Measurements from ENCODE around the gene NAP1L3.
A peak's percentile ranks its signal among the peaks of the same experiment; 100 is the strongest.

The NAP1L3 gene, protein sequence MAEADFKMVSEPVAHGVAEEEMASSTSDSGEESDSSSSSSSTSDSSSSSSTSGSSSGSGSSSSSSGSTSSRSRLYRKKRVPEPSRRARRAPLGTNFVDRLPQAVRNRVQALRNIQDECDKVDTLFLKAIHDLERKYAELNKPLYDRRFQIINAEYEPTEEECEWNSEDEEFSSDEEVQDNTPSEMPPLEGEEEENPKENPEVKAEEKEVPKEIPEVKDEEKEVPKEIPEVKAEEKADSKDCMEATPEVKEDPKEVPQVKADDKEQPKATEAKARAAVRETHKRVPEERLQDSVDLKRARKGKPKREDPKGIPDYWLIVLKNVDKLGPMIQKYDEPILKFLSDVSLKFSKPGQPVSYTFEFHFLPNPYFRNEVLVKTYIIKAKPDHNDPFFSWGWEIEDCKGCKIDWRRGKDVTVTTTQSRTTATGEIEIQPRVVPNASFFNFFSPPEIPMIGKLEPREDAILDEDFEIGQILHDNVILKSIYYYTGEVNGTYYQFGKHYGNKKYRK

DNA sequence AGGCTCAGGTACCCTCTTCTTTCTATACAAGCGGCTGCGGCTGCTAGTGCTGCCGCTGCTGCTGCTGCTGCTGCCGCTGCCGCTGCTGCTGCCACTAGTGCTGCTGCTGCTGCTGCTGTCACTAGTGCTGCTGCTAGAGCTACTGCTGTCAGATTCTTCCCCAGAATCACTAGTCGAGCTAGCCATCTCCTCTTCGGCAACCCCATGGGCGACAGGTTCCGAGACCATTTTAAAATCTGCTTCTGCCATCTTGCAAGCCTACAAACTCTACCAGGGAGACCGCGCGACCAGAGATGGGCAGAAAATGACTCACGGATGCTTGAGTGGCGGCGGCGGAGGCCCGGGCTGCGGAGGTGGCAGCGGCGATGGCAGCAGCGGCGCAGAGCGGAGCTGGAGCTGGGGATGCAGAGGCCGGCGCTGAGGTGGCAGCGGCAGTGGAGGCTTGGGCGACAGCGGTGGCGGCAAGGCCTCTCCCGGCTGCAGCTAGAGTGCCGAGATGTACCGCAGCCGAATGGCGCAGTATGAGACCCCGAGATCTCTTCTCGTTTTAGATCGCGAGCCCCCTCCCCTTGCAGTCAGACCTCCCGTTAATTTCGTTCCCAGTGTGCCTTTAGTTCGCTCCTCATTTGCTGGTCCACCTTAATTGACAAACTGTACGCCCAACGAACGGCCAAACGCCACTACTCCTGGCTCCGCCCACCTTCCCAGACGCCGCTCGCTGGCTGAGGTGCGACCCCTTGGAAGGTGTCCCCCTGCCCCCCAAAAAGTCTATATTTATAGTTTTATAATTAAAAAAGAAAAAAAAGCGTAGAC lies at the start of gene NAP1L3:
NAP1L3 (minus strand) TSS at position 523 of the 813 bp plus-strand sequence; CDS start at position 249, 274 bp downstream.
- peak; percentile 74 for DNase-seq (ENCODE audit: low spot score)

DNA sequence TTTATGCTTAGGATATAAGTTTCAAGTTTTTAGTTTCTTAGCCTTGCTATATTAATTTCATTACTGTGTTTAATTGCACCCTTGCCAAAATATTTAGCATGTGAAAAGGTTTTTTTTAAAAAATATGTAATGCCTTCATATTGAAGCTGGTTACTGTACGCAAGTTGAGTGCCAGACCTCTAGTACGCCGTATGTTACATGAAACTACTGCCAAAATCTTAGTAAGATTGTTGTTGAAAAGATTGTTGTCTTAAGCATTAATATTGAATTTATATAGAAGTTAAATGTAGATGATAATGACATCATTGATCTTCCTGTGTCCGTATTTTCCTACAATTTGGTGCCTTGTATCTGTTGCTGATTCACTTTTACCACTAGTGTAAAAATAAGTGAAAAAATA lies 37.7 kb upstream of the NAP1L3 start:
- no peak for DNase-seq (ENCODE audit: low spot score)

DNA sequence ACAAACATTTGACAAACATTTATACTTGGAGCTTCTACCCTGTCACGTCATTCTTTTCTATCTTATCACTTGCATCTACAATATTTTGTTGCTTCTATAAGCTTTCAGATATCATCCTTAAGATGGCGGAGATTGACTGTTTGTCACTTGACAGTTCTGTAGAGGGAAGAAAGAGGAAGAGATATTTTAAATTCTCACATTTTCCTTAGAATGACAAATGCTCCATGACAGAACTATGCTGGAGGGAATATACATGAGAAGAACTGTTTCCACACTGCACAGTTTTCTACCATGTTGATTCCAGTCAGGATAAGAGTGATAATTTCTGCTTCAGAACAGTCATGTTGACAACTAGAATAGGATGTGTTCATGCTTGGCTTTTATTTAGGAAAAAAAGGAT lies 30.3 kb upstream of the NAP1L3 start:
- no peak for DNase-seq (ENCODE audit: low spot score)

DNA sequence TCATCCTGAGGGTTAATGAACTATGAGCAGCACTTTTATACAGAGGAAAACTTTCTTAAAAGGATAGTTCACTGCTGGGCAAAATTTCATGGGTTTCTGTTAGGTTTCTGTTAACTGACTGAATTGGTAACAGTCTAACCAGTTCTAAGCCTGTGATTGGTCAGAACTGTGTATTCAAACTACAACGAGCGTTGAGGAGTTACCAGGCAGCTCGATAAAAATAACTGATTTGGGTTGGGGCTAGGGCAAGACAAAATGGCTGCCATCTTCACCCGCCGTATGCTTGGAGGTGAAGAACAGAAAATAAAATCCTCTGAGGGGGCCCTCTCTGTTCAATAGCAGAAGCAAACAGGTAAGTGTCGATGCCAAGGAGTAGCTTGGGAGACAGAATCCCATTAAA lies 22.6 kb upstream of the NAP1L3 start:
- no peak for DNase-seq (ENCODE audit: low spot score)

DNA sequence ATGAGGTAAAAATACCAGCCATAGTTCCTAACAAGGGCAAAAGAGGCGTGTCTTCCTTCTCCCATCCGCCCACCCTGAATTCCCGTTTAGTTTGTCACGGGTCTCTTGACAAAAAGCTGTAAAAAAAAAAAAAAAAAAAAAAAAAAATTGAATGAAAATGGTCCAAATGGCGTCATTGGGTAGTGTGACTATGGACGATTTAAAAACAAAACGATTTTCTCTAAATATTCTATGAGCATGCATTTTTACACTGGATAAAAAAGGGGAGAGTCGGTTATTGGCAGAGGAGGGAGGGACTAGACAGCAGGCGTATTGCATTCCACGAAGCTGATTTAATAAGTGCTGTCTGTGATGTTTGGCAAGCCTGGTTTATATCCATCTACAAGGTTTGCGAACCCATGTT lies 492 bp upstream of the NAP1L3 start, which contains the start of gene FAM133A:
FAM133A (plus strand) TSS at position 338 of the 403 bp plus-strand sequence. CDS start 35,214 bp downstream, outside the sequence.
- DNase-seq (ENCODE audit: low spot score): no peak

DNA sequence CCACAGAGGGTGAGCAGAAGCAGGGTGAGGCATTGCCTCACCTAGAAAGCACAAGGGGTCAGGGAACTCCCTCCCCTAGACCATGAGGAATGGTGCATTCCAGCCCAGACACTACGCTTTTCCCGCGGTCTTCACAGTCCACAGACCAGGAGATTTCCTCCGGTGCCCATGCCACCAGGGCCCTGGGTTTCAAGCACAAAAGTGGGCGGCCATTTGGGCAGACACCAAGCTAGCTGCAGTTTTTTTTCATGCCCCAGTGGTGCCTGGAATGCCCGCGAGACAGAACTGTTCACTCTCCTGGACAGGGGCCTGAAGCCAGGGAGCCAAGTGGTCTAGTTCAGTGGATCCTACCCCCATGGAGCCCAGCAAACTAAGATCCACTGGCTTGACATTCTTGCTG lies 12.8 kb downstream of the NAP1L3 start:
- no peak for DNase-seq (ENCODE audit: low spot score)

DNA sequence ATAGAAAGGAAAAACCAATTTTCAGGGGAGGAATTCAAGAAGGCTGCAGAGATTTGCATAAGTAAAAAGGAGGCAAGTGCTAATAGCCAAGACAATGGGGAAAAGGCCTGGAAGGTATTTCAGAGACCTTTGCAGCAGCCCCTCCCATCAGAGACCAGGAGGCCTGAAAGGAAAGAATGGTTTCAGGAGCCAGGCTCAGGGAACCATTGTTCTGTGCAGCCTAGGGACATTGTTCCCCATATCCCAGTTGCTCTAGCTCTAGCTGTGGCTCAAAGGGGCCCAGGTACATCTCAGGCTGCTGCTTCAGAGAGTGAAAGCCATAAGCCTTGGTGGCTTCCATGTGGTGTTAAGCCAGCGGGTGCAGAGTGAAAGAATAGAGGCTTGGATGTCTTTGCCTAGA lies 24.0 kb downstream of the NAP1L3 start:
- DNase-seq (ENCODE audit: low spot score): no peak

DNA sequence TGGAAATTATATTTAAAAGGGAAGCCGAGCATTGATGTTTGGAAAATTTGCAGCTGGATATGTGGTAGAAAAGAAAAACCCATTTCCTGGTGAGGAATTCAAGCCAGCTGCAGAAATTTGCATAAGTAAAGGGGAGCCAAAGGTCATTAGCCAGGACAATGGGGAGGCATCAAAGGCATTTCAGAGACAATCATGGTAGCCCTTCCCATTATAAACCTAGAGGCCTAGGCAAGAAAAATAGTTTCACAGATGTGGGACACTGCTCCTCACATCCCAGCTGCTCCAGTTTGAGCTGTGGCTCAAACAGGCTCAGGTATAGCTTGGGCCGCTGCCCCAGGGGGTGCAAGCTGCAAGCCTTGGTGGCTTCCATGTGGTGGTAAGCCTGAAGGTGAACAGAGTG lies 35.8 kb downstream of the NAP1L3 start:
- no peak for DNase-seq (ENCODE audit: low spot score)

Data from activated CD4-positive, alpha-beta T cell treated with anti-CD3 and anti-CD28 coated beads, Interleukin-2, Interleukin-4, amounts not matched to agents 100 ng/mL and 50 ng/mL, durations not matched to agents 16 hours and 8 hours (primary cell).